ENCODE results near the gene EXO1. TPM values are rescaled to one million over a fixed set of nuclear protein-coding genes. Genes with fewer than 3 reads are reported as not detected.
"Not testable (repeated sequence)": the region's sequence is repeated elsewhere in the genome, so short reads cannot be mapped to it uniquely, and the experiment has no call there.

Gene EXO1
- total and polyA plus RNA-seq, 5 donors from 2014 or later, result 0.83 to 2.7 (median 2.0) TPM

DNA sequence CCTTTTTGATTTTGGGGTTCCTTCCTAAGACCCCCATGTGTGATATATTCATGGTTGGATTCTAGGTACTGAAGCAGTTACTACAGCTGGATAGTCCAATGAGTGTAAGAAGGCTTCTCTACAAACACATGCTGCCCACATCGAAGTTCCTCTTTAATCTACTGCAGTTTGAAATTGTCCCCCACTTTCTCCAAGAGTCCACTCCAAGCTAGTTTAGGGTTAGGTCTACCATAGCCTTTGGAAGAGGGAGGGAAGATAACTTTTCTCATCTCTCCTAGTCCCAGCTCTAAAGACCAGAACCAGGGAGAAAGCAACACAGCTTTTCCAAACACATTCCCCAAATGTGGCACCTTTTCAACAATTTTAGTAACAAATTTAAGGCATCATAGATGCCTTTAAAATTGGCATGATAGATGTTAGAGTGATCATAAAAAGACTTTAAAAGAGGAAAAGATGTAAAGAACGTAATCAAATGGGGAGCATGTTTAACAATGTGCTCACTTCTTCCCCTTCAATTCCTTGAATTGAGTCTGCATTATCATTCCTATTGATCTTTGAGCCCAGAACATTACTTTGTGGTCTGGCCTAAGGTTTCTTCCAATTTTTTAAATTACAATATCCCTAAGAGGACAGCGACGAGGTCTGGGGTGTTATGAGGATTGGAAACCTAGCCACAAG, 1.0 kb upstream of the EXO1 start:
- Histone ChIP-seq H3K4me1 (ENCODE audit: control insufficient read depth, insufficient read depth, low read length, poor library complexity, severe bottlenecking) (peaks cover 10% of the 10 kb centered on the region), H3K36me3 (ENCODE audit: control insufficient read depth, insufficient read depth, low read length) (no peaks in the 10 kb centered on the region), H3K27ac (ENCODE audit: insufficient read depth, low read length, poor library complexity, severe bottlenecking) (peak overlapping the region; percentile 99), H3K9me3 (ENCODE audit: control insufficient read depth in 2 of 2, low read length in 2 of 2) (no peaks in the 10 kb centered on the region), H3K27me3 (ENCODE audit: control insufficient read depth, insufficient read depth, low read length) (no peaks in the 10 kb centered on the region), H3K4me3 (ENCODE audit: low read depth, low read length) (peak overlapping the region; percentile 76)
- DNase-seq (no peak), ATAC-seq (ENCODE audit: low read depth in 2 of 2) (no peak)
- H3K27ac Mint-ChIP-seq, result peak overlapping the region; percentile 97 to 100 (median 99)
- H3K27me3 Mint-ChIP-seq, result peaks cover 17% of the 10 kb centered on the region
- peaks cover 4 to 22% (median 17%) of the 10 kb centered on the region in 4 donors for H3K4me1 Mint-ChIP-seq
- H3K36me3 Mint-ChIP-seq, result no peaks in the 10 kb centered on the region
- H3K9me3 Mint-ChIP-seq, result no peaks in the 10 kb centered on the region
- H3K4me3 Mint-ChIP-seq, result peak overlapping the region; percentile 91 to 100 (median 98)

DNA sequence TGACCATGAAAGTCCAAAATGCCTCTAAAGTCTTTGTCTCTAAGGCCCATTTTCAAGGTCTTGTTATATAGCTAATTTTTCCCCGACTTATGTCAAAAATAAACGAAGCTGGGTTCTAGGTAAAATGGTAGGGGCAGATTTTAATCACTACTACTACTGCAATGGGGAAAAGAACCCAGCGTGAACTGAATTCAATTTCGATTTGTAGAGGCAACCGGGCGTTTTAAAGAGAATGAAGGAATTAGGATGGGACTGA, 536 bp upstream of the EXO1 start:
- no peaks in the 10 kb centered on the region for H3K27me3 ChIP-seq (ENCODE audit: control insufficient read depth, insufficient read depth, low read length)
- Mint-ChIP-seq H3K36me3 (no peaks in the 10 kb centered on the region), H3K4me1 (peaks cover 4 to 22% (median 17%) of the 10 kb centered on the region in 4 donors), H3K27me3 (peaks cover 17% of the 10 kb centered on the region), H3K27ac (peak overlapping the region; percentile 97 to 100 (median 99)), H3K9me3 (no peaks in the 10 kb centered on the region), H3K4me3 (peak overlapping the region; percentile 91 to 100 (median 98))
- H3K4me1 ChIP-seq (ENCODE audit: control insufficient read depth, insufficient read depth, low read length, poor library complexity, severe bottlenecking), result peaks cover 10% of the 10 kb centered on the region
- no peaks in the 10 kb centered on the region for H3K36me3 ChIP-seq (ENCODE audit: control insufficient read depth, insufficient read depth, low read length)
- H3K9me3 ChIP-seq (ENCODE audit: control insufficient read depth in 2 of 2, low read length in 2 of 2), result no peaks in the 10 kb centered on the region
- H3K4me3 ChIP-seq (ENCODE audit: low read depth, low read length), result peak overlapping the region; percentile 76
- ATAC-seq (ENCODE audit: low read depth in 2 of 2) (no peak), DNase-seq (no peak)
- peak overlapping the region; percentile 99 for H3K27ac ChIP-seq (ENCODE audit: insufficient read depth, low read length, poor library complexity, severe bottlenecking)

- Histone ChIP-seq H3K4me3 (ENCODE audit: low read depth, low read length) (peak overlapping the region; percentile 76), H3K36me3 (ENCODE audit: control insufficient read depth, insufficient read depth, low read length) (no peaks in the 10 kb centered on the region), H3K4me1 (ENCODE audit: control insufficient read depth, insufficient read depth, low read length, poor library complexity, severe bottlenecking) (peaks cover 10% of the 10 kb centered on the region), H3K27me3 (ENCODE audit: control insufficient read depth, insufficient read depth, low read length) (no peaks in the 10 kb centered on the region), H3K27ac (ENCODE audit: insufficient read depth, low read length, poor library complexity, severe bottlenecking) (no peak overlapping the region), H3K9me3 (ENCODE audit: control insufficient read depth in 2 of 2, low read length in 2 of 2) (no peaks in the 10 kb centered on the region)
- H3K36me3 Mint-ChIP-seq, result no peaks in the 10 kb centered on the region
- H3K4me1 Mint-ChIP-seq, result peaks cover 4 to 22% (median 17%) of the 10 kb centered on the region in 4 donors
- H3K4me3 Mint-ChIP-seq, result peak overlapping the region; percentile 91 to 100 (median 98)
- ATAC-seq (ENCODE audit: low read depth in 2 of 2) (no peak), DNase-seq (no peak)
- H3K27me3 Mint-ChIP-seq, result peaks cover 6% of the 10 kb centered on the region
- peak overlapping the region in 2 of 3 donors; percentile 99 to 100 for H3K27ac Mint-ChIP-seq
- H3K9me3 Mint-ChIP-seq, result no peaks in the 10 kb centered on the region
Measured at GRCh38 chr1:241848686-241849344, 811 bp downstream of the EXO1 start.

GRCh38 chr1:241849345-241849695, 1.3 kb downstream of the EXO1 start:
- H3K9me3 ChIP-seq (ENCODE audit: control insufficient read depth in 2 of 2, low read length in 2 of 2), result no peaks in the 10 kb centered on the region
- Mint-ChIP-seq H3K9me3 (no peaks in the 10 kb centered on the region), H3K27ac (no peak overlapping the region)

GRCh38 chr1:241855545-241856140, 7.6 kb downstream of the EXO1 start:
- H3K9me3 Mint-ChIP-seq; H3K36me3 Mint-ChIP-seq; H3K4me3 Mint-ChIP-seq; H3K36me3 ChIP-seq (ENCODE audit: control insufficient read depth, insufficient read depth, low read length); H3K27ac Mint-ChIP-seq; H3K27me3 ChIP-seq (ENCODE audit: control insufficient read depth, insufficient read depth, low read length); DNase-seq; ATAC-seq (ENCODE audit: low read depth in 2 of 2); H3K4me3 ChIP-seq (ENCODE audit: low read depth, low read length); H3K9me3 ChIP-seq (ENCODE audit: control insufficient read depth in 2 of 2, low read length in 2 of 2); H3K27me3 Mint-ChIP-seq; H3K4me1 ChIP-seq (ENCODE audit: control insufficient read depth, insufficient read depth, low read length, poor library complexity, severe bottlenecking); H3K4me1 Mint-ChIP-seq; H3K27ac ChIP-seq (ENCODE audit: insufficient read depth, low read length, poor library complexity, severe bottlenecking): not testable (repeated sequence)

More at GRCh38 chr1:241849345-241849695, 1.3 kb downstream of the EXO1 start:
- H3K27ac ChIP-seq (ENCODE audit: insufficient read depth, low read length, poor library complexity, severe bottlenecking), result no peak overlapping the region
- no peaks in the 10 kb centered on the region for H3K36me3 ChIP-seq (ENCODE audit: control insufficient read depth, insufficient read depth, low read length)
- H3K4me3 ChIP-seq (ENCODE audit: low read depth, low read length), result no peak overlapping the region
- peaks cover 10% of the 10 kb centered on the region for H3K4me1 ChIP-seq (ENCODE audit: control insufficient read depth, insufficient read depth, low read length, poor library complexity, severe bottlenecking)
- peaks cover 4% of the 10 kb centered on the region for H3K27me3 Mint-ChIP-seq
- ATAC-seq (ENCODE audit: low read depth in 2 of 2), result no peak
- DNase-seq, result no peak
- H3K4me3 Mint-ChIP-seq, result peak overlapping the region in 3 of 4 donors; percentile 91 to 100 (median 98)
- peaks cover 4 to 22% (median 17%) of the 10 kb centered on the region in 4 donors for H3K4me1 Mint-ChIP-seq
- H3K27me3 ChIP-seq (ENCODE audit: control insufficient read depth, insufficient read depth, low read length), result no peaks in the 10 kb centered on the region
- no peaks in the 10 kb centered on the region for H3K36me3 Mint-ChIP-seq

GRCh38 chr1:241857131-241857530, 9.1 kb downstream of the EXO1 start:
- no peaks in the 10 kb centered on the region for H3K27me3 Mint-ChIP-seq
- no peak overlapping the region for H3K27ac ChIP-seq (ENCODE audit: insufficient read depth, low read length, poor library complexity, severe bottlenecking)
- no peaks in the 10 kb centered on the region for H3K27me3 ChIP-seq (ENCODE audit: control insufficient read depth, insufficient read depth, low read length)
- no peaks in the 10 kb centered on the region for H3K9me3 Mint-ChIP-seq
- H3K4me1 ChIP-seq (ENCODE audit: control insufficient read depth, insufficient read depth, low read length, poor library complexity, severe bottlenecking), result no peaks in the 10 kb centered on the region
- H3K4me3 ChIP-seq (ENCODE audit: low read depth, low read length), result peak overlapping the region; percentile 23
- DNase-seq, result no peak
- no peak for ATAC-seq (ENCODE audit: low read depth in 2 of 2)
- no peaks in the 10 kb centered on the region for H3K36me3 Mint-ChIP-seq
- no peaks in the 10 kb centered on the region for H3K9me3 ChIP-seq (ENCODE audit: control insufficient read depth in 2 of 2, low read length in 2 of 2)
- H3K4me3 Mint-ChIP-seq, result peak overlapping the region in 3 of 4 donors; percentile 40 to 58 (median 41)
- no peaks in the 10 kb centered on the region for H3K36me3 ChIP-seq (ENCODE audit: control insufficient read depth, insufficient read depth, low read length)
- H3K27ac Mint-ChIP-seq, result peak overlapping the region in 2 of 3 donors; percentile 58 to 76
- H3K4me1 Mint-ChIP-seq, result peaks cover 0 to 5% (median 3%) of the 10 kb centered on the region in 4 donors

DNA sequence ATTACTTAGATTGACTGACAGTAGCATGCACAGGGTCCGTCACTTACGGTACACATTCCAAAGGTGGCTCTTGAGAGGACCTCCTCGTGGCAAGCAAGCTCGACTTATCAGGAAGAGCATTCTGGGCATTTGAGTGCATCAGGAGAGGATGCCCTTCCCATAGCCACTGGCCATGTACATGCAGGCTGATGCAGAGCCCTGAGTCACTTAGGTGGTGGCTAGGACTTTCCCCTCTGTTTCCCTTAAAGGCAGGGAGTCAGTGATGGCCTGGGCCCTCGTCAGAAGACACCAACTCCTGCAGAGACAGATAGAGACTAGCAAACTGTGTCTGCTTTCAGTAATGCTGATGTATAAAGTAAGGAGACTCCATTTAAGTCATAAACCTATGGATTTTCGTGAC, 12.9 kb downstream of the EXO1 start:
- Mint-ChIP-seq H3K4me3 (no peak overlapping the region), H3K36me3 (no peaks in the 10 kb centered on the region), H3K4me1 (peaks cover 0 to 10% (median 7%) of the 10 kb centered on the region in 4 donors), H3K9me3 (peaks cover 0 to 2% (median 0%) of the 10 kb centered on the region in 7 donors), H3K27me3 (no peaks in the 10 kb centered on the region), H3K27ac (no peak overlapping the region)
- no peaks in the 10 kb centered on the region for H3K27me3 ChIP-seq (ENCODE audit: control insufficient read depth, insufficient read depth, low read length)
- H3K27ac ChIP-seq (ENCODE audit: insufficient read depth, low read length, poor library complexity, severe bottlenecking), result no peak overlapping the region
- H3K4me3 ChIP-seq (ENCODE audit: low read depth, low read length), result no peak overlapping the region
- H3K36me3 ChIP-seq (ENCODE audit: control insufficient read depth, insufficient read depth, low read length), result no peaks in the 10 kb centered on the region
- ATAC-seq (ENCODE audit: low read depth in 2 of 2) (no peak), DNase-seq (no peak)
- H3K9me3 ChIP-seq (ENCODE audit: control insufficient read depth in 2 of 2, low read length in 2 of 2), result no peaks in the 10 kb centered on the region
- no peaks in the 10 kb centered on the region for H3K4me1 ChIP-seq (ENCODE audit: control insufficient read depth, insufficient read depth, low read length, poor library complexity, severe bottlenecking)
